HG03469 (cell line): ENCODE measurements around the gene SLC5A5.

Experiments used
- ATAC-seq: cut with Tn5 transposase; IDR thresholded peaks from one replicate; pipeline ENCODE4 v1.9.1; 2021; ENCODE audit warnings: mild to moderate bottlenecking, moderate library complexity, moderate number of reproducible peaks; ENCODE audit not compliant: unreplicated experiment

The SLC5A5 gene

GRCh38 chr19:17846146-17846545, 25.6 kb upstream of the SLC5A5 start:
- no peak for ATAC-seq

GRCh38 chr19:17847538-17848366, 24.0 kb upstream of the SLC5A5 start, which contains the start of gene JAK3:
Gene JAK3, minus strand, starts transcription at chr19:17847982. Its CDS starts 3,565 bp downstream, at chr19:17844417.
- ATAC-seq: no peak

GRCh38 chr19:17848595-17849292, 23.0 kb upstream of the SLC5A5 start:
- ATAC-seq: no peak

- ATAC-seq: no peak
Measured at GRCh38 chr19:17854061-17854460, 17.7 kb upstream of the SLC5A5 start.

- no peak for ATAC-seq
Measured at GRCh38 chr19:17855280-17856152, 16.2 kb upstream of the SLC5A5 start.

GRCh38 chr19:17859533-17860330, 12.0 kb upstream of the SLC5A5 start, which contains the start of gene RPL18A:
Gene RPL18A, plus strand, starts transcription at chr19:17859910. Its CDS starts 47 bp downstream, at chr19:17859957.
- ATAC-seq: peak; percentile 77

- ATAC-seq: no peak
Measured at GRCh38 chr19:17860331-17860992, 11.3 kb upstream of the SLC5A5 start.

- ATAC-seq: no peak
Measured at GRCh38 chr19:17860993-17861360, 10.8 kb upstream of the SLC5A5 start.

GRCh38 chr19:17861542-17862402, 10.0 kb upstream of the SLC5A5 start:
- ATAC-seq: no peak

GRCh38 chr19:17862711-17863519, 8.8 kb upstream of the SLC5A5 start:
- no peak for ATAC-seq

- ATAC-seq: no peak
Measured at GRCh38 chr19:17863520-17864182, 8.1 kb upstream of the SLC5A5 start.

GRCh38 chr19:17865364-17866311, 6.1 kb upstream of the SLC5A5 start:
- no peak for ATAC-seq

- ATAC-seq: no peak
Measured at GRCh38 chr19:17866312-17866963, 5.3 kb upstream of the SLC5A5 start.

- no peak for ATAC-seq
Measured at GRCh38 chr19:17866964-17867486, 4.7 kb upstream of the SLC5A5 start.

GRCh38 chr19:17868669-17869068, 3.1 kb upstream of the SLC5A5 start:
- ATAC-seq: no peak
